ENCODE measurements around the gene MON2. TPM values are rescaled to one million over a fixed set of nuclear protein-coding genes. Genes with fewer than 3 reads are reported as not detected.

MON2 gene
- total and polyA plus RNA-seq, 2 donors (not counting 3 experiments of a cell fraction or from before 2014, with no cell fraction given) = 8.9 to 41.8 TPM

DNA sequence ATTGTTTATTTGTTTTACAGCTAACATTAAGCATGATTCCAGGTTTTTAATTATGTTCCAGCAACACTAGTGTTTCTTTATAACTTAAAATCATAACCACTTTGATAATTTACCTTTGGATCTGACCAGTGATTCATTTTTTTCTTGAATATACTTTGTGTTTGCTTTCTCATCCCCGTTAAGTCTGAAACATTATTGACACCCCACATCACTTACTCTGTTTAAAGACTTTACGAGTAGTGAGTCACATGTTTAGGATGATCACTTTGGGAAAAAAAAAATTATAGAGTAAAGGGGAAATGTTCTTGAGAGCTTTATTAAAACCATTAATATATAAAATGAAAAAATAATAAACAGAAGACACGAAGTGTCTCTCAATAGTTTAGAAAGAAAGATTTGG lies 132.2 kb downstream of the MON2 start:
- H3K4me3 ChIP-seq (replicated peaks in 1 of 3; ENCODE audit: insufficient read depth in 1 of 3, low read depth in 1 of 3, low read length in 3 of 3) = no peak overlapping the region
- no peaks in the 10 kb centered on the region for H3K9me3 ChIP-seq (replicated peaks; ENCODE audit: control insufficient read depth, insufficient read depth, low read length)
- no peaks in the 10 kb centered on the region for H3K27me3 ChIP-seq (ENCODE audit: control insufficient read depth in 2 of 2, insufficient read depth in 2 of 2, low read length in 2 of 2)
- H3K27ac ChIP-seq (ENCODE audit: insufficient read depth, low read depth, low read length) = no peak overlapping the region
- DNase-seq (ENCODE audit: low read depth, low spot score) (no peak), FAIRE-seq (no peak)
- H3K36me3 ChIP-seq (ENCODE audit: control insufficient read depth in 2 of 2, extremely low read depth in 1 of 2, insufficient read depth in 2 of 2, low read length in 2 of 2) = no peaks in the 10 kb centered on the region
- no peak overlapping the region for H3K4me2 ChIP-seq (ENCODE audit: insufficient read depth, low read length)
- no TSS peak for BruUV-seq (replicated peaks)
- CTCF ChIA-PET = interaction anchor here (1.4 kb wide), 1 partner anchor 17 kb away, joined by 6 read pairs; no protein-coding TSS in a partner anchor
- no peaks in the 10 kb centered on the region for H4K20me1 ChIP-seq (replicated peaks; ENCODE audit: control insufficient read depth, extremely low read depth, insufficient read depth, low read length)
- peaks cover 12% of the 10 kb centered on the region for H3K79me2 ChIP-seq (ENCODE audit: control insufficient read depth, insufficient read depth, low read length)
- intact Hi-C loops (cut with micrococcal nuclease) = no loop called here
- TF ChIP-seq CTCF (IDR thresholded peaks at IDR 0.05; ENCODE audit: extremely low read depth in 1 of 2, insufficient read depth in 1 of 2, low read depth in 1 of 2, low read length in 2 of 2) (no peak), FOS (IDR thresholded peaks at IDR 0.05; ENCODE audit: borderline replicate concordance, insufficient read depth, low read length) (no peak), JUN (IDR thresholded peaks at IDR 0.05; ENCODE audit: borderline replicate concordance, insufficient read depth, insufficient read length, low read depth) (no peak), MAX (IDR thresholded peaks at IDR 0.05; ENCODE audit: insufficient read depth, insufficient read length) (no peak), POLR2A (IDR thresholded peaks at IDR 0.05; ENCODE audit: low read depth, low read length) (no peak), GATA2 (IDR thresholded peaks at IDR 0.05; ENCODE audit: insufficient read depth, insufficient read length, low read depth, low read length) (no peak)
- dilution Hi-C loops (cut with MboI; ENCODE audit: extremely low pct_ligation_motif_present, low sequenced_read_pairs) = no loop called here
- H3K9me1 ChIP-seq (replicated peaks; ENCODE audit: control insufficient read depth, extremely low read depth, insufficient read depth, low read length) = no peaks in the 10 kb centered on the region
- H3K4me1 ChIP-seq (ENCODE audit: control insufficient read depth, extremely low read depth, insufficient read depth, low read length) = peaks cover 5% of the 10 kb centered on the region
- POLR2A ChIA-PET = no interaction called here
- no peak overlapping the region for H2AFZ ChIP-seq (ENCODE audit: low read depth, low read length)
- H3K9ac ChIP-seq (replicated peaks; ENCODE audit: extremely low read depth, insufficient read depth, low read length) = no peak overlapping the region

All from endothelial cell of umbilical vein (primary cell).